Measurements from ENCODE around the gene TNFRSF1B.

TNFRSF1B gene

DNA sequence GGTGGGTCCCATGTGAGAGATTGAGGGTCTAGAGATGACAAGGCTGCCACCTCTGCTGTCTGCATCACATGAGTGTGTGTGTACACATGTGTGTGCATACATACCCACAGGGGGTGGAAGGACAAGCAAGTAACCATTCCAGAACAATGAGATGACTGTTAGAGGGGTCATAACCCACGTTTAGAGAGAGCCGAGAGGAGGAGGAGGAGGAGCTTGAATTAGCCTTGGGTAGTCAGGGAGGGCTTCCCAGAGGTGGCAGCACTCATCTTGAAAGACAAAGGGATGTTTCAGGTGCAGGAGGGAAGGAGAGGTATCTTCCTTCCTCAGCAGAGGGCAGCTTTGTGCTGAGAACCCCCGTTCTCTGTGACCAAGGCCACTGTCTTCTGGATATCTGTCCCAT is 21.3 kb downstream of the TNFRSF1B start:
- Histone ChIP-seq H3K4me2 (ENCODE audit: insufficient read depth, low read length) (no peak overlapping the region), H3K4me1 (ENCODE audit: insufficient read depth, low read length) (no peaks in the 10 kb centered on the region), H3K36me3 (ENCODE audit: insufficient read depth, low read length) (no peaks in the 10 kb centered on the region), H3K9me3 (ENCODE audit: insufficient read depth, low read length, severe bottlenecking) (no peaks in the 10 kb centered on the region), H3K79me2 (ENCODE audit: insufficient read depth, low read length) (no peaks in the 10 kb centered on the region), H3K4me3 (ENCODE audit: low read depth in 1 of 2, low read length in 2 of 2) (no peak overlapping the region), H3K27ac (ENCODE audit: low read length) (no peak overlapping the region), H4K20me1 (ENCODE audit: insufficient read depth, low read length) (no peaks in the 10 kb centered on the region), H3K9ac (ENCODE audit: low read depth, low read length) (no peak overlapping the region), H3K27me3 (ENCODE audit: insufficient read depth, low read length, poor library complexity) (no peaks in the 10 kb centered on the region), H2AFZ (ENCODE audit: low read depth, low read length) (no peak overlapping the region)
- ATAC-seq (ENCODE audit: insufficient read depth, low read depth) (no peak), DNase-seq (no peak)
- no peak for TF ChIP-seq EZH2 (IDR thresholded peaks at IDR 0.05; ENCODE audit: borderline replicate concordance, low read depth, low read length, severe bottlenecking)
- TF ChIP-seq, protein P1, sequence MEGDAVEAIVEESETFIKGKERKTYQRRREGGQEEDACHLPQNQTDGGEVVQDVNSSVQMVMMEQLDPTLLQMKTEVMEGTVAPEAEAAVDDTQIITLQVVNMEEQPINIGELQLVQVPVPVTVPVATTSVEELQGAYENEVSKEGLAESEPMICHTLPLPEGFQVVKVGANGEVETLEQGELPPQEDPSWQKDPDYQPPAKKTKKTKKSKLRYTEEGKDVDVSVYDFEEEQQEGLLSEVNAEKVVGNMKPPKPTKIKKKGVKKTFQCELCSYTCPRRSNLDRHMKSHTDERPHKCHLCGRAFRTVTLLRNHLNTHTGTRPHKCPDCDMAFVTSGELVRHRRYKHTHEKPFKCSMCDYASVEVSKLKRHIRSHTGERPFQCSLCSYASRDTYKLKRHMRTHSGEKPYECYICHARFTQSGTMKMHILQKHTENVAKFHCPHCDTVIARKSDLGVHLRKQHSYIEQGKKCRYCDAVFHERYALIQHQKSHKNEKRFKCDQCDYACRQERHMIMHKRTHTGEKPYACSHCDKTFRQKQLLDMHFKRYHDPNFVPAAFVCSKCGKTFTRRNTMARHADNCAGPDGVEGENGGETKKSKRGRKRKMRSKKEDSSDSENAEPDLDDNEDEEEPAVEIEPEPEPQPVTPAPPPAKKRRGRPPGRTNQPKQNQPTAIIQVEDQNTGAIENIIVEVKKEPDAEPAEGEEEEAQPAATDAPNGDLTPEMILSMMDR (IDR thresholded peaks at IDR 0.05; ENCODE audit: borderline replicate concordance, extremely low read depth, low read length, poor library complexity, severe bottlenecking) = no peak

DNA sequence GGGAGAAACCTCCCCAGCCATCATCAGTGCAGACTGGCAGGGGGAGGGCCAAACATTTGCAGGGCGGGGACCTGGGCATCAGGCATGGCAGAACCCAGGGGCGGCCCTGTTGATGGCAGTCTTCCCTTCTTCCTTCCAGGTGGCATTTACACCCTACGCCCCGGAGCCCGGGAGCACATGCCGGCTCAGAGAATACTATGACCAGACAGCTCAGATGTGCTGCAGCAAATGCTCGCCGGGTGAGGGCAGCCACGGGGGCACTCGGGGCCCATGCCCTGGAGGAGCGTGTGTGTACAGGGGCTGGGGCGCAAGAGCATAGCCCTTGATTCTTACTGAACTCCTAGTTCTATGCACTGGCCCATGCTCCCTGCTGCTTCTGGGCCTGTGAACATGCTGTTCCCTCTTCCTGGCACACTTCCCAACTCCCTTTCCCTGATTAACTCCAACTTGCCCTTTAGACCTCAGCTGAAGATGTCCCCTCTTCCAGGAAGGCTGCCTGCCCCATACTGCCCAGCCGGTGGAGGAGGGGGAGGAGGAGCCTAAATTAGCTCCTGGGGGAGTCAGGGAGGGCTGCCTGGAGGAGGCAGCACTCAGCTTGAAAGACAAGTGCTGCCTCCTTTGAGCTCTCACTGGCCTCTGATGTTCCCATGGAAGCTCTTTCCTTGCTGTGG is 22.0 kb downstream of the TNFRSF1B start:
- DNase-seq (no peak), ATAC-seq (ENCODE audit: insufficient read depth, low read depth) (no peak)
- no peak overlapping the region for H2AFZ ChIP-seq (ENCODE audit: low read depth, low read length)
- no peaks in the 10 kb centered on the region for H3K9me3 ChIP-seq (ENCODE audit: insufficient read depth, low read length, severe bottlenecking)
- no peaks in the 10 kb centered on the region for H4K20me1 ChIP-seq (ENCODE audit: insufficient read depth, low read length)
- no peak overlapping the region for H3K4me2 ChIP-seq (ENCODE audit: insufficient read depth, low read length)
- H3K27me3 ChIP-seq (ENCODE audit: insufficient read depth, low read length, poor library complexity) = no peaks in the 10 kb centered on the region
- no peaks in the 10 kb centered on the region for H3K36me3 ChIP-seq (ENCODE audit: insufficient read depth, low read length)
- H3K4me3 ChIP-seq (ENCODE audit: low read depth in 1 of 2, low read length in 2 of 2) = no peak overlapping the region
- H3K79me2 ChIP-seq (ENCODE audit: insufficient read depth, low read length) = no peaks in the 10 kb centered on the region
- H3K4me1 ChIP-seq (ENCODE audit: insufficient read depth, low read length) = no peaks in the 10 kb centered on the region
- H3K27ac ChIP-seq (ENCODE audit: low read length) = no peak overlapping the region
- no peak overlapping the region for H3K9ac ChIP-seq (ENCODE audit: low read depth, low read length)
- TF ChIP-seq, protein P1 (IDR thresholded peaks at IDR 0.05; ENCODE audit: borderline replicate concordance, extremely low read depth, low read length, poor library complexity, severe bottlenecking) = no peak

DNA sequence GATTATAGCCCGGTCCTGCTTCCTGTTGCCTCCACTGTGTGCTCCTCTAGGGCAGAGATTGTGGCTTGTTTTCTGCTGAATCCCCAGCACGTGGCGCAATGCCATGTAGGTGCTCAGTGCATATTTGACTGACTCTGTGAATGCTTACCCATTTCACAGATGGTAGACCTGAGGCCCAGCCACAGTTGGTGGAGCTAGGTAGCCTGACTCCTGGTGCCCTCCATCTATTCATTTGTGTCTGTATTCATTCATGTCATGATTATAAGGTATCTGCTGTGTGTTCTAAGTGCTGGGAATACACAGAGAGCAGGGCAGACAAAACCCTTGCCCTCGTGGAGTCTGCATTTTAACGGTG is 22.5 kb downstream of the TNFRSF1B start:
- H3K4me3 ChIP-seq (ENCODE audit: low read depth in 1 of 2, low read length in 2 of 2) = no peak overlapping the region
- no peak overlapping the region for H3K4me2 ChIP-seq (ENCODE audit: insufficient read depth, low read length)
- no peaks in the 10 kb centered on the region for H3K36me3 ChIP-seq (ENCODE audit: insufficient read depth, low read length)
- no peak for DNase-seq
- H3K27ac ChIP-seq (ENCODE audit: low read length) = no peak overlapping the region
- no peak overlapping the region for H3K9ac ChIP-seq (ENCODE audit: low read depth, low read length)
- H3K4me1 ChIP-seq (ENCODE audit: insufficient read depth, low read length) = no peaks in the 10 kb centered on the region
- H3K79me2 ChIP-seq (ENCODE audit: insufficient read depth, low read length) = no peaks in the 10 kb centered on the region
- TF ChIP-seq EZH2 (IDR thresholded peaks at IDR 0.05; ENCODE audit: borderline replicate concordance, low read depth, low read length, severe bottlenecking) = no peak
- TF ChIP-seq, protein P1 (IDR thresholded peaks at IDR 0.05; ENCODE audit: borderline replicate concordance, extremely low read depth, low read length, poor library complexity, severe bottlenecking) = no peak
- no peaks in the 10 kb centered on the region for H3K27me3 ChIP-seq (ENCODE audit: insufficient read depth, low read length, poor library complexity)
- H2AFZ ChIP-seq (ENCODE audit: low read depth, low read length) = no peak overlapping the region
- no peak for ATAC-seq (ENCODE audit: insufficient read depth, low read depth)
- H4K20me1 ChIP-seq (ENCODE audit: insufficient read depth, low read length) = no peaks in the 10 kb centered on the region
- H3K9me3 ChIP-seq (ENCODE audit: insufficient read depth, low read length, severe bottlenecking) = no peaks in the 10 kb centered on the region

All from DND-41 (cell line).